HT1080 (cell line): Measurements from ENCODE around the gene RRAGC. TPM values are rescaled to one million over a fixed set of nuclear protein-coding genes. Genes with fewer than 3 reads are reported as not detected.
A peak's percentile ranks its signal among the peaks of the same experiment; 100 is the strongest.
"Not testable (repeated sequence)": the region's sequence is repeated elsewhere in the genome, so short reads cannot be mapped to it uniquely, and the experiment has no call there.

Experiments used
- DNase-seq: peaks from one replicate; pipeline ENCODE4 v3.0.0-alpha.2; 2015; ENCODE audit warnings: low read depth
- total RNA-seq: library from RNA; depleted of rRNA; stranded (reverse); fragments of >200 nt; shearing (Covaris generic); gene quantifications from 2 replicates; pipeline ENCODE4 v1.2.3, GENCODE V29; 2014

The RRAGC gene
- total RNA-seq, 1 experiment from 2014 or later = 11.7 TPM

- DNase-seq = no peak
Measured at GRCh38 chr1:38817267-38818174, 42.1 kb downstream of the RRAGC start.

GRCh38 chr1:38815903-38816627, 43.5 kb downstream of the RRAGC start:
- DNase-seq = no peak

GRCh38 chr1:38814984-38815464, 44.5 kb downstream of the RRAGC start:
- no peak for DNase-seq

GRCh38 chr1:38814444-38814983, 45.1 kb downstream of the RRAGC start:
- no peak for DNase-seq

- no peak for DNase-seq
Measured at GRCh38 chr1:38812981-38813380, 46.6 kb downstream of the RRAGC start.

GRCh38 chr1:38811466-38811865, 48.1 kb downstream of the RRAGC start:
- DNase-seq = not testable (repeated sequence)

GRCh38 chr1:38806090-38806489, 53.5 kb downstream of the RRAGC start:
- no peak for DNase-seq

- no peak for DNase-seq
Measured at GRCh38 chr1:38805036-38805435, 54.5 kb downstream of the RRAGC start.

GRCh38 chr1:38804062-38804886, 55.3 kb downstream of the RRAGC start:
- DNase-seq = no peak

- DNase-seq = no peak
Measured at GRCh38 chr1:38803647-38804046, 55.9 kb downstream of the RRAGC start.

- no peak for DNase-seq
Measured at GRCh38 chr1:38800720-38801671, 58.6 kb downstream of the RRAGC start.

- no peak for DNase-seq
Measured at GRCh38 chr1:38793299-38793698, 66.3 kb downstream of the RRAGC start.

- DNase-seq = no peak
Measured at GRCh38 chr1:38791892-38792291, 67.7 kb downstream of the RRAGC start.

GRCh38 chr1:38791164-38791515, 68.4 kb downstream of the RRAGC start:
- DNase-seq = no peak

- no peak for DNase-seq
Measured at GRCh38 chr1:38790422-38791163, 69.0 kb downstream of the RRAGC start.

- peak; percentile 15 for DNase-seq
Measured at GRCh38 chr1:38789498-38790169, 69.9 kb downstream of the RRAGC start.

- DNase-seq = no peak
Measured at GRCh38 chr1:38788341-38789336, 70.9 kb downstream of the RRAGC start.
